ENCODE data around the gene RNF168. TPM values are rescaled to one million over a fixed set of nuclear protein-coding genes. Genes with fewer than 3 reads are reported as not detected.
"Not testable (repeated sequence)": the region's sequence is repeated elsewhere in the genome, so short reads cannot be mapped to it uniquely, and the experiment has no call there.

Gene RNF168
- total and polyA plus RNA-seq, 2 experiments from 2014 or later = 12.3 to 14.2 TPM

- in situ Hi-C loops (cut with MboI) = no loop called here
- no peaks in the 10 kb centered on the region for H3F3A ChIP-seq (ENCODE audit: insufficient read depth)
- H3K4me1 ChIP-seq (ENCODE audit: insufficient read depth) = no peaks in the 10 kb centered on the region
- no peaks in the 10 kb centered on the region for H3K9me2 ChIP-seq (ENCODE audit: insufficient read depth)
- H3K36me3 ChIP-seq (ENCODE audit: low read depth) = no peaks in the 10 kb centered on the region
- peaks cover 17% of the 10 kb centered on the region for H3K79me2 ChIP-seq (ENCODE audit: insufficient read depth)
- WGBS, 2 experiments (ENCODE audit: low coverage in 1 of 2, low lambda C conversion rate in 2 of 2, missing lambda C conversion rate in 2 of 2) = 85% methylated on average over 2 of the region's 2 CpGs
- H4K20me1 ChIP-seq (ENCODE audit: insufficient read depth) = no peaks in the 10 kb centered on the region
- no peak overlapping the region for H3K9ac ChIP-seq
- no peak overlapping the region for H2AFZ ChIP-seq
- no peaks in the 10 kb centered on the region for H3K9me3 ChIP-seq (ENCODE audit: low read depth)
- no peak for DNase-seq
- TF ChIP-seq EZH2phosphoT487 (IDR thresholded peaks at IDR 0.05; ENCODE audit: insufficient read depth, low read depth) (no peak), EZH2 (IDR thresholded peaks at IDR 0.05; ENCODE audit: insufficient read depth, poor library complexity, severe bottlenecking) (no peak)
- H3K4me3 ChIP-seq = no peak overlapping the region
- H3K27ac ChIP-seq = no peak overlapping the region
- no peak overlapping the region for H3K4me2 ChIP-seq (ENCODE audit: unreplicated experiment)
- no peaks in the 10 kb centered on the region for H3K27me3 ChIP-seq (replicated peaks; ENCODE audit: insufficient read depth)
These were observed 40.2 kb downstream of the RNF168 start for GRCh38 chr3:196463478-196463756.

GRCh38 chr3:196462680-196463477 lies 40.7 kb downstream of the RNF168 start:
- DNase-seq; H3K4me2 ChIP-seq (ENCODE audit: unreplicated experiment); H3K9me3 ChIP-seq (ENCODE audit: low read depth); H3K9ac ChIP-seq; H2AFZ ChIP-seq; H3K4me3 ChIP-seq; H3K36me3 ChIP-seq (ENCODE audit: low read depth); H3F3A ChIP-seq (ENCODE audit: insufficient read depth); H3K4me1 ChIP-seq (ENCODE audit: insufficient read depth); H4K20me1 ChIP-seq (ENCODE audit: insufficient read depth); H3K9me2 ChIP-seq (ENCODE audit: insufficient read depth); H3K27me3 ChIP-seq (replicated peaks; ENCODE audit: insufficient read depth); in situ Hi-C loops (cut with MboI); H3K27ac ChIP-seq: not testable (repeated sequence)
- H3K79me2 ChIP-seq (ENCODE audit: insufficient read depth) = peaks cover 13% of the 10 kb centered on the region
- WGBS, 2 experiments (ENCODE audit: low coverage in 1 of 2, low lambda C conversion rate in 2 of 2, missing lambda C conversion rate in 2 of 2) = 100% methylated on average over 1 of the region's 1 CpG

- no peaks in the 10 kb centered on the region for H3K36me3 ChIP-seq (ENCODE audit: low read depth)
- no peaks in the 10 kb centered on the region for H3K9me3 ChIP-seq (ENCODE audit: low read depth)
- no peak overlapping the region for H3K4me2 ChIP-seq (ENCODE audit: unreplicated experiment)
- 61 to 71% methylated on average over 4 of the region's 4 CpGs for WGBS, 2 experiments (ENCODE audit: low coverage in 1 of 2, low lambda C conversion rate in 2 of 2, missing lambda C conversion rate in 2 of 2)
- TF ChIP-seq EZH2 (IDR thresholded peaks at IDR 0.05; ENCODE audit: insufficient read depth, poor library complexity, severe bottlenecking) (no peak), EZH2phosphoT487 (IDR thresholded peaks at IDR 0.05; ENCODE audit: insufficient read depth, low read depth) (no peak)
- H3K9ac ChIP-seq = no peak overlapping the region
- no peak overlapping the region for H3K4me3 ChIP-seq
- DNase-seq = no peak
- H3K27ac ChIP-seq = no peak overlapping the region
- in situ Hi-C loops (cut with MboI) = no loop called here
- H3K27me3 ChIP-seq (replicated peaks; ENCODE audit: insufficient read depth) = no peaks in the 10 kb centered on the region
- H2AFZ ChIP-seq = no peak overlapping the region
- H4K20me1 ChIP-seq (ENCODE audit: insufficient read depth) = no peaks in the 10 kb centered on the region
- no peaks in the 10 kb centered on the region for H3K9me2 ChIP-seq (ENCODE audit: insufficient read depth)
- peaks cover 10% of the 10 kb centered on the region for H3K4me1 ChIP-seq (ENCODE audit: insufficient read depth)
- H3K79me2 ChIP-seq (ENCODE audit: insufficient read depth) = no peaks in the 10 kb centered on the region
- peaks cover 6% of the 10 kb centered on the region; the same call in 1 of the 2 replicates for H3F3A ChIP-seq (ENCODE audit: insufficient read depth)
These were observed 45.5 kb downstream of the RNF168 start for GRCh38 chr3:196458063-196458462.

- H3K4me3 ChIP-seq; H3K4me1 ChIP-seq (ENCODE audit: insufficient read depth); H3K9ac ChIP-seq; H3K9me3 ChIP-seq (ENCODE audit: low read depth); H3K36me3 ChIP-seq (ENCODE audit: low read depth); in situ Hi-C loops (cut with MboI); H4K20me1 ChIP-seq (ENCODE audit: insufficient read depth); H3K79me2 ChIP-seq (ENCODE audit: insufficient read depth); H3K27ac ChIP-seq; H3K9me2 ChIP-seq (ENCODE audit: insufficient read depth); H3K4me2 ChIP-seq (ENCODE audit: unreplicated experiment); DNase-seq; H2AFZ ChIP-seq; H3F3A ChIP-seq (ENCODE audit: insufficient read depth); H3K27me3 ChIP-seq (replicated peaks; ENCODE audit: insufficient read depth): not testable (repeated sequence)
- 75 to 77% methylated on average over 7 of the region's 7 CpGs for WGBS, 2 experiments (ENCODE audit: low coverage in 1 of 2, low lambda C conversion rate in 2 of 2, missing lambda C conversion rate in 2 of 2)
These were observed 46.1 kb downstream of the RNF168 start for GRCh38 chr3:196457470-196457869.

GRCh38 chr3:196454935-196455334 lies 48.6 kb downstream of the RNF168 start:
- H4K20me1 ChIP-seq (ENCODE audit: insufficient read depth) = no peaks in the 10 kb centered on the region
- 42 to 50% methylated on average over 6 of the region's 6 CpGs for WGBS, 2 experiments (ENCODE audit: low coverage in 1 of 2, low lambda C conversion rate in 2 of 2, missing lambda C conversion rate in 2 of 2)
- no peak overlapping the region for H2AFZ ChIP-seq
- H3F3A ChIP-seq (ENCODE audit: insufficient read depth) = peaks cover 6% of the 10 kb centered on the region; the same call in 1 of the 2 replicates
- no peak overlapping the region for H3K4me3 ChIP-seq
- no peaks in the 10 kb centered on the region for H3K36me3 ChIP-seq (ENCODE audit: low read depth)
- in situ Hi-C loops (cut with MboI) = no loop called here
- no peaks in the 10 kb centered on the region for H3K9me3 ChIP-seq (ENCODE audit: low read depth)
- no peak for TF ChIP-seq EZH2phosphoT487 (IDR thresholded peaks at IDR 0.05; ENCODE audit: insufficient read depth, low read depth)
- TF ChIP-seq EZH2 (IDR thresholded peaks at IDR 0.05; ENCODE audit: insufficient read depth, poor library complexity, severe bottlenecking) = no peak
- H3K9me2 ChIP-seq (ENCODE audit: insufficient read depth) = no peaks in the 10 kb centered on the region
- no peak overlapping the region for H3K9ac ChIP-seq
- H3K27ac ChIP-seq = peak overlapping the region; percentile 55
- no peaks in the 10 kb centered on the region for H3K27me3 ChIP-seq (replicated peaks; ENCODE audit: insufficient read depth)
- H3K4me2 ChIP-seq (ENCODE audit: unreplicated experiment) = no peak overlapping the region
- peak; percentile 85 for DNase-seq
- H3K79me2 ChIP-seq (ENCODE audit: insufficient read depth) = no peaks in the 10 kb centered on the region
- peaks cover 10% of the 10 kb centered on the region for H3K4me1 ChIP-seq (ENCODE audit: insufficient read depth)

GRCh38 chr3:196445391-196445790 lies 58.2 kb downstream of the RNF168 start:
- H2AFZ ChIP-seq; H3K9ac ChIP-seq; H3K9me2 ChIP-seq (ENCODE audit: insufficient read depth); H3K4me2 ChIP-seq (ENCODE audit: unreplicated experiment); H3K27ac ChIP-seq; H3K27me3 ChIP-seq (replicated peaks; ENCODE audit: insufficient read depth); DNase-seq; H3K79me2 ChIP-seq (ENCODE audit: insufficient read depth); H4K20me1 ChIP-seq (ENCODE audit: insufficient read depth); H3K9me3 ChIP-seq (ENCODE audit: low read depth); H3K36me3 ChIP-seq (ENCODE audit: low read depth); H3K4me3 ChIP-seq; in situ Hi-C loops (cut with MboI): not testable (repeated sequence)
- WGBS, 2 experiments (ENCODE audit: low coverage in 1 of 2, low lambda C conversion rate in 2 of 2, missing lambda C conversion rate in 2 of 2) = 92 to 100% methylated on average over 3 to 7 of the region's 7 CpGs
- peaks cover 11% of the 10 kb centered on the region for H3K4me1 ChIP-seq (ENCODE audit: insufficient read depth)
- peaks cover 18% of the 10 kb centered on the region for H3F3A ChIP-seq (ENCODE audit: insufficient read depth)
